HepG2 (cell line): ENCODE results near the gene CD14. TPM values are rescaled to one million over a fixed set of nuclear protein-coding genes. Genes with fewer than 3 reads are reported as not detected.

Experiments used
- AGO2 ChIP-seq: fragments of 200-400 bp; formaldehyde crosslinking; optimal IDR thresholded peaks from 2 replicates; pipeline ENCODE3; 2017; ENCODE audit warnings: mild to moderate bottlenecking, low read depth, low read length, moderate library complexity
- DMAP1 ChIP-seq: IDR thresholded peaks from 2 replicates; pipeline ENCODE4 v1.6.1; 2016
- KLF12 ChIP-seq: sonication (generic); formaldehyde crosslinking; IDR thresholded peaks from 2 replicates; pipeline ENCODE4 v1.4.0; 2020; ENCODE audit warnings: missing genetic modification reagents, borderline replicate concordance
- MBNL3 ChIP-seq: fragments of 250-450 bp; sonication (Bioruptor Pico); conservative IDR thresholded peaks from 2 replicates; pipeline ENCODE4 v1.8.0; 2022; ENCODE audit warnings: mild to moderate bottlenecking, inconsistent platforms
- NFIC ChIP-seq: IDR thresholded peaks from 2 replicates; pipeline ENCODE4 v1.6.1; 2012; ENCODE audit warnings: mild to moderate bottlenecking, low read length, inconsistent platforms
- PHB2 ChIP-seq: fragments of 450-650 bp; IDR thresholded peaks from 2 replicates; pipeline ENCODE4 v1.6.1; 2018; ENCODE audit not compliant: partially characterized antibody
- PRDM10 ChIP-seq: sonication (generic); formaldehyde crosslinking; IDR thresholded peaks from 2 replicates; pipeline ENCODE4 v1.4.0; 2020; ENCODE audit warnings: low read depth, missing genetic modification reagents
- RBFOX2 ChIP-seq: fragments of 200-400 bp; formaldehyde crosslinking; IDR thresholded peaks from 2 replicates; pipeline ENCODE4 v1.6.1; 2017; ENCODE audit warnings: low read depth, mild to moderate bottlenecking, low read length
- TEAD2 ChIP-seq: sonication (generic); formaldehyde crosslinking; IDR thresholded peaks from 2 replicates; pipeline ENCODE4 v1.9.0; 2021; ENCODE audit warnings: missing genetic modification reagents
- UBTF ChIP-seq: sonication (generic); formaldehyde crosslinking; IDR thresholded peaks from 2 replicates; pipeline ENCODE4 v1.4.0; 2020; ENCODE audit warnings: mild to moderate bottlenecking, missing genetic modification reagents
- ZHX2 ChIP-seq, 2 experiments: sonication (generic) in 1 of 2; formaldehyde crosslinking in 1 of 2; IDR thresholded peaks; 2 replicates each; pipeline versions ENCODE4 v1.6.1 to v1.9.0; 2014 to 2022; ENCODE audit warnings: antibody characterized with exemption in 1 of 2, borderline replicate concordance in 1 of 2, inconsistent platforms in 1 of 2, low read depth in 1 of 2, missing genetic modification reagents in 1 of 2
- ZNF256 ChIP-seq: sonication (generic); formaldehyde crosslinking; conservative IDR thresholded peaks from 2 replicates; pipeline ENCODE4 v1.4.0; 2020; ENCODE audit warnings: missing genetic modification reagents
- ZNF3 ChIP-seq: IDR thresholded peaks from 2 replicates; pipeline ENCODE4 v1.7.0; 2017; ENCODE audit warnings: inconsistent platforms
- ZNF317 ChIP-seq: sonication (generic); formaldehyde crosslinking; IDR thresholded peaks from 2 replicates; pipeline ENCODE4 v1.5.0; 2020; ENCODE audit warnings: mild to moderate bottlenecking, missing genetic modification reagents
- ZNF33B ChIP-seq: sonication (generic); formaldehyde crosslinking; IDR thresholded peaks from 2 replicates; pipeline ENCODE4 v1.5.1; 2020; ENCODE audit warnings: mild to moderate bottlenecking, missing genetic modification reagents
- ZNF761 ChIP-seq: sonication (generic); formaldehyde crosslinking; conservative IDR thresholded peaks from 2 replicates; pipeline ENCODE4 v1.4.0; 2020; ENCODE audit warnings: mild to moderate bottlenecking, missing genetic modification reagents
- polyA plus RNA-seq, 8 experiments: library from polyadenylated mRNA; depleted of rRNA in 3 of 8; stranded (reverse) in 7 of 8; unstranded in 1 of 8; fragments of >200 nt; fragmentation: Illumina TruSeq in 4 of 8; extraction: Trizol in 4 of 8; gene quantifications; 2 replicates each; pipeline versions ENCODE4 v1.2.1 to v1.2.3, GENCODE V29; 2011 to 2016; ENCODE audit warnings: low read depth in 4 of 8, missing spikeins in 1 of 8, mixed read lengths in 1 of 8; ENCODE audit not compliant: insufficient read depth in 1 of 8
- total RNA-seq, 5 experiments: library from RNA; depleted of rRNA; stranded (reverse); fragments of >200 nt; fragmentation: Illumina TruSeq; extraction: Trizol; gene quantifications; 2 replicates each; pipeline ENCODE4 v1.2.3, GENCODE V29; 2016; ENCODE audit warnings: low read depth in 1 of 5

CD14 gene
- total and polyA plus RNA-seq, 2 of the 13 experiments (the other 11 are each of a cell fraction or from before 2014, with no cell fraction given): 1.7 to 4.7 TPM

GRCh38 chr5:140673187-140673976, 40.4 kb upstream of the CD14 start, which contains the start of gene DND1 (continued):
- TF ChIP-seq PRDM10 (CRISPR knock-in tag) (no peak), TEAD2 (CRISPR knock-in tag) (no peak), ZNF761 (CRISPR knock-in tag) (no peak), ZHX2 (IDR thresholded peaks at IDR 0.05; ENCODE audit: low read depth) (no peak), ZHX2 (CRISPR knock-in tag; IDR thresholded peaks at IDR 0.05; ENCODE audit: borderline replicate concordance) (no peak), UBTF (CRISPR knock-in tag) (0 out of 2 replicates have a peak, but pooled peaks have one; percentile 26), KLF12 (CRISPR knock-in tag) (no peak), DMAP1 (CRISPR knock-in tag) (no peak), MBNL3 (CRISPR knock-in tag) (no peak), AGO2 (peak; percentile 93), ZNF3 (CRISPR knock-in tag) (no peak), ZNF256 (CRISPR knock-in tag) (no peak), ZNF317 (CRISPR knock-in tag) (no peak), NFIC (no peak), RBFOX2 (0 out of 2 replicates have a peak, but pooled peaks have one; percentile 26), PHB2 (no peak), ZNF33B (CRISPR knock-in tag) (no peak)
